Pulmonary artery endothelial cell (primary cell): Measurements from ENCODE around the gene MON1A. TPM values are rescaled to one million over a fixed set of nuclear protein-coding genes. Genes with fewer than 3 reads are reported as not detected.
A peak's percentile ranks its signal among the peaks of the same experiment; 100 is the strongest.
"Not testable (repeated sequence)": the region's sequence is repeated elsewhere in the genome, so short reads cannot be mapped to it uniquely, and the experiment has no call there.

Source experiments
- DNase-seq: peaks from one replicate; pipeline ENCODE4 v3.0.0-alpha.2; 2011; ENCODE audit warnings: low read depth, low spot score
- total RNA-seq: library from RNA; depleted of rRNA; stranded (reverse); fragments of >200 nt; gene quantifications from 2 replicates; pipeline ENCODE4 v1.2.3, GENCODE V29; 2014

The MON1A gene, protein sequence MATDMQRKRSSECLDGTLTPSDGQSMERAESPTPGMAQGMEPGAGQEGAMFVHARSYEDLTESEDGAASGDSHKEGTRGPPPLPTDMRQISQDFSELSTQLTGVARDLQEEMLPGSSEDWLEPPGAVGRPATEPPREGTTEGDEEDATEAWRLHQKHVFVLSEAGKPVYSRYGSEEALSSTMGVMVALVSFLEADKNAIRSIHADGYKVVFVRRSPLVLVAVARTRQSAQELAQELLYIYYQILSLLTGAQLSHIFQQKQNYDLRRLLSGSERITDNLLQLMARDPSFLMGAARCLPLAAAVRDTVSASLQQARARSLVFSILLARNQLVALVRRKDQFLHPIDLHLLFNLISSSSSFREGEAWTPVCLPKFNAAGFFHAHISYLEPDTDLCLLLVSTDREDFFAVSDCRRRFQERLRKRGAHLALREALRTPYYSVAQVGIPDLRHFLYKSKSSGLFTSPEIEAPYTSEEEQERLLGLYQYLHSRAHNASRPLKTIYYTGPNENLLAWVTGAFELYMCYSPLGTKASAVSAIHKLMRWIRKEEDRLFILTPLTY
- 15.4 and 27.8 TPM in 2 replicates for total RNA-seq

DNA sequence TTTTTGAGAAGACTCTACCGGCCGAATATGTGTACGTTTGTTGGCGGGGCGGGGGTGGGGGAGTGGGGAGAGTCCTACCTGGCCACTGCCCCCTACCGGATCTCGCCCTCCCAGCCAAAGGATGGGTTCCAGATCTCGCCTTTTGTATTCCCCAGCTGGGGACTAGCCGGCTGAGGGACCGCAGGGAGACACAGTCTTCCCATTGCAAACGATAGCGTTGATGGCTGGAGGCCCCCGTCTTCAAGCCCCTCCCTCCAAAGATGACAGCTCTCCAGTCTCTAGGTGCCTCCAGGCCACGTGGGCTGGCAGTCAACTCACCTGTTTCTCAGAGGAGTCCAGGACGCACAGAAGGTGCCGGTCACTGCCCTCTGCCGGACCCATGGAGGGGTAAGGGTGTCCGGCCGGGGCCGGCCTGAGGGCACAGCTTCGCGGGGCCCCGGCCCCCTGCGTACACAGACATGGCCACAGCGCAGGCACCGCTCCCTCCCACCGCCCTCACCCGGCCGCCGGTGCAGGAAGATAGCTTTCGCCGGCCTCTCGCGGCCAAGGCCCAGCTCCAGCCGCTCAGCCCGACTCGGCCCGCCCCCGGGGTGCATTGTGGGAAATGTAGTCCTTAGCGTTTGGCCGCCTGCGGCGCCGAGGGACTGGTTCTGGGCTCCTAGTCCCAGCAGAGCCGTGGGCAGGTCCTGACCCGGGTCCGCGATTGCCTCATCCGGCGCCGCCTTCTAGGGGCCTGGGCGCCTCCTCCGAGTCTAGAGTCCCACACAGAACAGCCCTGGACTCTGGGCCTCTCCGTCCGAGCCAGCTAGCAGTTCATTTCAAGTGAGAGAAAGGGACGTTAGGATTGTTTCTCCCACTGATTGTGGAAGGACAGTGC lies at the start of gene MON1A:
TSS of gene MON1A (minus strand) at position 521 of the 877 bp plus-strand sequence. CDS start 16,465 bp downstream, outside the sequence.
- DNase-seq, result peak; percentile 55

DNA sequence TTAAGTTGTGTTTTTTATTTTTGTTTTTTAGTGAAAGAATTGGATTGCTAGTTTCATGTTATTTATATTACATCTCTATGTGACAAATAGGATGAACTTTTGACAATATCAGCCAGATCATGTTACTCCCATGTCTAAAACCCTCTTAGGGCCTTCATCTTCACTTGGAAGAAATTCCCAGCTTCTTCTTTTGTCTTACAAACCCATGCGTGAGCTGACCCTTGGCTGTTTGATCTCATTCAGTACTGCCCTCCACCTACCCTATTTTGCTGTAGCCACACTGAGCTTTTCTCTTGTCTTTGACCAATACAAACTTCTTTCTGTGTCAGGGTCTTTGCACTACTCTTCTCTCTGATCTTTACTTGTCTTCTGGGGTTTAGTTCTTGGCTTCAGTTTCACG lies 47.3 kb upstream of the MON1A start:
- DNase-seq, result no peak

DNA sequence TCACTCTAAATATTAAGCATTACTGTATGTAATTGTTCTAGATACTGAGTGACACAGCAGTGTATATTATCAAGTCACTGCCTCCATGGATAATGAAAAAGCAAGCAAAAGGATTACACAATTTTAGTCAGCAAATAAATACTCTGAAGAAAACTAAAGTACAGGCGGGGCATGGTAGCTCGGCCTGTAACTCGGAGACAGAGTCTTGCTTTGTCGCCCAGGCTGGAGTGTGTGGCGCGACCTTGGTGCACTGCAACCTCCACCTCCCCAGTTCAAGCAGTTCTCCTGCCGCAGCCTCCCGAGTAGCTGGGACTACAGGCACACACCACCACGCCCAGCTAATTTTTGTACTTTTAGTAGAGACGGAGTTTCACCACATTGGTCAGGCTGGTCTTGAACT lies 43.0 kb upstream of the MON1A start:
- DNase-seq, result no peak

DNA sequence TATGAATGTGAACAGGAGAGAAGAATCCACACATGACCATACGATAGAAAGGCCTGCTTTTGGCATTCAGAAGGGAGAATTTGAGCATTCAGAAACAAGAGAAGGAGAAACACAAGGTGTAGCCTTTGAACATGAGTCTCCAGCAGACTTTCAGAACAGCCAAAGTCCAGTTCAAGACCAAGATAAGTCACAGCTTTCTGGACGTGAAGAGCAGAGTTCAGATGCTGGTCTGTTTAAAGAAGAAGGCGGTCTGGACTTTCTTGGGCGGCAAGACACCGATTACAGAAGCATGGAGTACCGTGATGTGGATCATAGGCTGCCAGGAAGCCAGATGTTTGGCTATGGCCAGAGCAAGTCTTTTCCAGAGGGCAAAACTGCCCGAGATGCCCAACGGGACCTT lies 38.7 kb upstream of the MON1A start:
- no peak for DNase-seq

DNA sequence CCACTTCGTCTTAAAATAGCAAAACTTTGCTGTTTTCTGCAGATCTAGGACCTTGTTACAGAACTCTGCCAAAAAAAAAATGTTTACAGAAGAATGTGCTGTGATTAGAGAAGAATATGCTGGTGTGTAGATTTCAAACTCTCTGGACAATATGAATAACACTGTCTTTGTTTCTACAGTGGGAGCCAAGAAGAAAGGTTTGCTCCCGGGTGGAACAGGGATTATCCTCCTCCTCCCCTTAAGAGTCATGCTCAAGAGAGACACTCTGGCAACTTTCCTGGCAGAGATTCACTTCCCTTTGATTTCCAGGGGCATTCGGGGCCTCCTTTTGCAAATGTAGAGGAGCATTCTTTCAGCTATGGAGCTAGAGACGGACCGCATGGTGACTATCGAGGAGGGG lies 37.7 kb upstream of the MON1A start:
- no peak for DNase-seq

DNA sequence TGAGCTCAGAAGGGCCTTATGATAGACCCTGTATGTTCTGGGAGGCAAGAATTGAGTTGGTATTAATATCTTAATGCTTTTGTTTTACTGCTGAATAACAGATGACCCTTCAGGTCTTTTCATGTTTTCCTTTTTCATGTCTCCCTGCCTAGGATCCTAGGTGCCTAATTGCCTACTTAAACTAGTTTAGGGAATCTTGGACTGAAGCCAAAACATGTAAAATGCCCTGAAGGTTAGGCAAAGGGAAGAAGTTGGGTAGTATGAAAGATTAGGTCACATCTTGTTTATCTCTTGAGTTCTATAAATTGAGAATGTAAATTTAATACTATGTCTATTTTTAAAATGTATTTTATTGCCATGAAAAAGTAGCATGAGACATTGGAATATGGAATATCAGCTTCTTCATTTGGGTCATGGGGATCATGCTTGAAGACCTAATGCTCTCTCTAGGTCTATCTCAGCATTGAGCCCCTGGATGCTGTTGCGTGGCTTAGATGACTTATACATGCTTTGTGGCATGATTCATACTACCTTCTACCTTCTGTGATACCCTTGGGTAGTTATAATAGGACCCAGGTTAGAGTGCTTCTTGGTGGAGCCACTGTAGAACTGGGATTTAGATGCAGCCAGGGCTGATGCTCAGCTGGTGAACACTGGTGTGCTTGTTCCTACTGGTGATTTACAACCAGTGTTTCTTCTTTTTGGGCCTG lies 36.8 kb upstream of the MON1A start:
- no peak for DNase-seq

DNA sequence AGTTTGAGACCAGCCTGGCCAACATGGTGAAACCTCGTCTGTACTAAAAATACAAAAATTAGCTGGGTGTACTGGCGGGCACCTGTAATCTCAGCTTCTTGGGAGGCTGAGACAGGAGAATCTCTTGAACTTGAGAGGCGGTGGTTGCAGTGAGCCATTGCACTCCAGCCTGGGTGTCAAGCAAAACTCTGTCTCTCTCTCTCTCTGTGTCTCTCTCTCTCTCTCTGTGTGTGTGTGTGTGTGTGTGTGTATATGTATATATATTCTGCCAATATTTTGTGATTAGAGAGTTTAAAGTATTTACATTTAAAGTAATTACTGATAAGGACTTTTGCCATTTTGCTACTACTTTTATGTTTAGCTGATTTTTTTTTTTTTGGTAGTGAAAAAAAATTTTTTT lies 26.0 kb upstream of the MON1A start:
- no peak for DNase-seq

DNA sequence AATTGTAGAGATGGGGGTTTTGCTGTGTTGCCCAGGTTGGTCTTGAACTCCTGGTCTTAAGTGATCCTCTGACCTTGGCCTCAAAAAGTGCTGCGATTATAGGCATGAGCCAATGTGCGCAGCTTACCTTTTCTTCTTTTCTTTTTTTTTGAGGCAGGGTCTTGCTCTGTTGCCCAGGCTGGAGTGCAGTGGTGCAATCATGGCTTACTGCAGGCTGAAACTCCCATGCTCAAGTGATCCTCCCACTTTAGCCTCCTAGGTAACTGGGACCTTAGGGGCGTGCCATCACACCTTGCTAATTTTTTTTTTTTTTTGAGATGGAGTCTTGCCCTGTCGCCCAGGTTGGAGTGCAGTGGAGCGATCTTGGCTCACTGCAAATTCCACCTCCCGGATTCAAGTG lies 23.3 kb upstream of the MON1A start:
- no peak for DNase-seq

DNA sequence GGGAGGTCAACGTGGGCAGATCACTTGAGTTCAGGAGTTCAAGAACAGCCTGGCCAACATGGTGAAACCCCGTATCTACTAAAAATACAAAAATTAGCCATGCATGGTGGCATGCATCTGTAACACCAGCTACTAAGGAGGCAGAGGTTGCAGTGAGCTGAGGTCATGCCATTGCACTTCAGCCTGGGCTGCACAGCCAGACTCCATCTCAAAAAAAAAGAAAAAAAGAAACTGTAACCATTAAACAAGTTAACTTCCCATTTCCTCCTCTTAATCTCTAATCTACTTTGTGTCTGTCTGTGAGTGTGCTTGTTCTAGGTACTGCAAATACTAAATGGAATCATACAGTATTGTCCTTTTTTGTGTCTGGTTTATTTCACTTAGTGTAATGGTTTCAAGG lies 13.0 kb upstream of the MON1A start:
- DNase-seq, result no peak

DNA sequence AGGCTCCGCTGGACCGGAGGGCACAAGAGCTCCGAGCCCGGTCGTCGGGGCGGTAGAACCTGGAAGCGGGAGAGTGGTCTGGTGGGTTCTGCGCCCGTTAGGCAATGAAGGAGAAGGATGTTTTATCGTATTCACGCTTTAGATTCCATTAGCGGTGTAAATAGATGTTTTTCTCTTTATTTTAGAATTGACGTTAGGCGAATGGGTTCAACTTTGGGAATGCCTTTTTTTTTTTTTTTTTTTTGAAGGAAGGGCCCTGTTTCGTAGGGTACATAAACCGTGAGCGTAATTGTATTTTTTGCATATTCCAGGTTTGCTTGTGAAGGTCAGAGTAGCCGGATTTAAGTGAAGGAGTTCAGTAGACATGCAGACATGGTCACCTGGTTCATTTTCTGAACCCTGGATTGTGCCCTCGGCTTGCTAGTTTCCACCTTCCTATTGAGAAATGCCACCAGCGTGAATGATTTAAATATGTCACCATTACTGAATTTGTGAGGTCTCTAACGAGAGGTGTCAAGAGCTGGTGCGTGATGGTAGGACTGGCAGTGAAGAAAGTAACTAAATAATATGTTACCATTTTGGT lies 11.1 kb upstream of the MON1A start:
- DNase-seq, result no peak

DNA sequence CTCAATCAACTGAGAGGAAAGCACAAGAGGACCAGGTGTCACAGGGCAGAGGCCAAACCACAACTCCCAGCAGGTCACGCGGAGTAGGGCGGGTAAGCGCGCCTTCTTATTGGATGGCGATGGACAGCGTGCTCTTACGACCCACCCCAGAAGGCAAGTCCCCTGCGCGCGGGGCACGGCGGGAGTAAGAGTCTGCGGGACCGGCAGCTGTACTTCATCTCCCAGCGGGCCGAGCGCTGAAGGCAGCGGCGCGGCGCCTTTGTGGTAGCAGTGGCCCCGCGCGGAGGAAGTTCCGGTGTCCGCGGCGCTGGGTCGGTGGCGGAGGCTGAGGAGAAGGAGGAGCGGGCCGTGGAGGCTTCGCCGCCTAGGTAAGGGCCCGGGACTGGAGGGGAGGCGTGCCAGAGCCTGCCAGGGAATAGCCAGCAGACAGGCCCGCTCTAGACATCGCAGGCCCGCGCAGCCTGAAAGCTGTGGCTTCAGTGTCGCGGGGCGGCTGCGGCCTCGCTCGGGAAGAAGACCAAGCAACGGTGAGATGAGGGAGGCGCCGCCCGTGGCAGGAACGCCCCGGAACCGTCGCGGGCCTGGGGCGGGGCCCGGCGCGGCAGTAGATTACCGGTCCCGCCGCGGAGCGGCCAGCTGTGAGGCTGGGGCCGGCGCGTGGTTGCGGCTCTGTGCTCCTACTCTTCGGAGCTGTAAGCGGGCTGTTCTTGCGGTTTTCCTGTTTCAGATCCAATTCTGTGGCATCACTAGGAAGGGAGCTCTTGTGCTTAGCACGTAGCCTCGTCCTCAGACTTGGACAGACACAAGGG lies 10.5 kb upstream of the MON1A start, which contains the start of gene RBM6:
TSS of gene RBM6 (plus strand) at position 293 of the 809 bp plus-strand sequence. CDS start 22,492 bp downstream, outside the sequence.
- peak; percentile 94 for DNase-seq

DNA sequence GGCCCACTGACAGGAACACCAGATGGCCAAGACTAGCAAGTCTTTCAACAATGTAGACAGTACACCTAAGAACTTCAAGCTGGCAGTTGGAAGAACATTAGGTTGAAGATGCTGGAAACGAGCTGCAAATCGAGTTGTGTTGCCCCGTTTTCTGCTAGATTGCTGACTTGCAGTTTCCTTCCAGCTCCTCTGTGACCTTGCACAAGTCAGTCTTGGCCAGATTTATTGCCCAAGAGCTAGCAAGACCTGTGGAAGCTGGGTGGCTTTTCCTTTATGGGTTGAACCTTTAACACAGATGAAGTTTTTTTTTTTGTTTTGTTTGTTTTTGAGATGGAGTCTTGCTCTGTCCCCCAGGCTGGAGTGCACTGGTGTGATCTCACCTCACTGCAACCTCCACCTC lies 7.5 kb upstream of the MON1A start:
- DNase-seq, result no peak

DNA sequence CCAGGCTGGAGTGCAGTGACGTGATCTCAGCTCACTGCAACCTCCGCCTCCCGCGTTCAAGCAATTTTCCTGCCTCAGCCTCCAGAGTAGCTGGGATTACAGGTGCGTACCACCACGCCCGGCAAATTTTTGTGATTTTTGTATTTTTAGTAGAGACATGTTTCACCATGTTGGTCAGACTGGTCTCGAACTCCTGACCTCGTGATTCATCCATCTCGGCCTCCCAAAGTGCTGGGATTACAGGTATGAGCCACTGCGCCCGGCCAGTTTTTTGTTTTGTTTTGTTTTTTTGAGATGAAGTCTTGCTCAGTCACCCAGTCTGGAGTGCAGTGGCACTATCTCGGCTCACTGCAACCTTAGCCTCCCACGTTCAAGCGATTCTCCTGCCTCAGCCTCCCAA lies 2.7 kb upstream of the MON1A start:
- not testable (repeated sequence) for DNase-seq

DNA sequence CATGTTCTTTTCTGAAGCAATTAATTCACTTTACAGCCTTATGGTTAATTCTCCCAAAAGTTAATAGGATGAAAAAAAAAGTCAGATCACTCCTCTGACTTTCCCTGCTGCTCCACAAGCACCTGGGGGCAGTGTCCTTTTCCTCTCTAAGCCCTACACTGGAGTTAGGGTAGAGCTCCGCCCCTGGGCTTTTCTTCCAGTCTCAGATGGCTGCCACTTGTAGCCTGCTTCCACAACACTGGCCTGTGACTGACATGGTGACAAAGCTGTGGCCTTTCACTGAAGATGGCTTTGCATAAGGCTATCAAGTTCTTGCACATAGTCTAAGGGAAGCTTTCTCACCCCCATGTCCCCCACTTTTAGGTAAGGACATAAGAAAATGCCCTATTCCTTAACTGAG lies 1.3 kb upstream of the MON1A start:
- DNase-seq, result no peak

DNA sequence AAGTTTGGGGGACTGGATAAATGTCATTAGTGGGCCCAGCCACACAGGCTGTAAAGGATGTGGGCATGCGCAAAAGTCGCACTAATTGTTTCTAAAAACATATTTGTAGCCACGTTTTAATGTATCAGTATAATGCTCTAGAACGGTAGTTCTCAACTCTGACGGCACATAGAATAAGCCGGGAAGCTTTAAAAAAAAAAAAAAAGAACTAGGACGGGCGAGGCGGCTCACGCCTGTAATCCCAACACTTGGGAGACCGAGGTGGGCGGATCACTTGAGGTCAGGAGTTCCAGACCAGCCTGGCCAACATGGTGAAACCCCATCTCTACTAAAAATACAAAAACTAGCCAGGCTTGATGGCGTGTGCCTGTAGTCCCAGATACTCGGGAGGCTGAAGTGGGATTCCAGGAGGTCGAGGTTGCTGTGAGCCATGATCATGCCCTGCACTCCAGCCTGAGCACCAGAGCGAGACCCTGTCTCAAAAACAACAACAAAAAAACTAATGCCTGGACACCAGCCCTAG lies 618 bp upstream of the MON1A start:
- no peak for DNase-seq

DNA sequence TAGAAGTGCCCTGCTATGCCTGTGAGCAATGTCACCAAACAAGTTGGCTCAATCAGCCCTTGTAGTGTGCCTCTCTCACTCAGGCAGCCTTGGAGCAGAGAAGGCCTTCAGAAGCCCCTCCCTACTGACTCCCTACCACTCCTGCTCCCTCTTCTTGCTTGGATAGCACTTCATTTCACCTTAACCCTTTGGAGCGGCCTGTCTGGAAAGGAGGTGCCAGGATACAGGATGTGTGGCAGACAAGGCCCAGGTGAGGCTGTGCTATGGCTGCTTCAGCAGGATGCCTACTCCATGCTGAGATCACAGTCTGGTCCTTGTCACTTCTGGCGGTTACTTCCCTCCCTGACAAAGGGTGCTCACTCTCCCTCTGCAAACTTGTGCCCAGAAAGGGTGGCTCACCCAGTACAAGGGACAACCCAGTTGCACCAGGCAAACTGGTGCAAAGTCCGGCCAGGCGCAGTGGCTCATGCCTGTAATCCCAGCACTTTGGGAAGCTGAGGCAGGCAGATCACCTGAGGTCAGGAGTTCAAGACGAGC lies 1.1 kb downstream of the MON1A start:
- no peak for DNase-seq

DNA sequence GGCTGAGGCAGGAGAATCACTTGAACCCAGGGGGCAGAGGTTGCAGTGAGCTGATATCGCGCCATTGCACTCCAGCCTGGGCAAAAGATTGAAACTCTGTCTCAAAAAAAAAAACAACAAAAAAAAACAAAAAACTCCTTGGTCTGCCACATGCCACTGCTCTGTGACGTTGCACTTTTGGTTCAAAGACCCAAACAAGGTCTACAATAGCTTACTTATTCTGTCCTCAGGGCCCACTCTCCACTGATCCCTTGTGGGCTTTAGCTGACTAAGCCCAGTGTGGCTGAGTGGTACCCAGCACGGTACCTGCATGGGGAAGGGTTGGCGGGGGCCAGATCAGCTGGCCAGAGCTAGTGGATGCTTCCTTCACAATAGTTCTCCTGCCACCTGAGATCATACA lies 1.8 kb downstream of the MON1A start:
- no peak for DNase-seq

DNA sequence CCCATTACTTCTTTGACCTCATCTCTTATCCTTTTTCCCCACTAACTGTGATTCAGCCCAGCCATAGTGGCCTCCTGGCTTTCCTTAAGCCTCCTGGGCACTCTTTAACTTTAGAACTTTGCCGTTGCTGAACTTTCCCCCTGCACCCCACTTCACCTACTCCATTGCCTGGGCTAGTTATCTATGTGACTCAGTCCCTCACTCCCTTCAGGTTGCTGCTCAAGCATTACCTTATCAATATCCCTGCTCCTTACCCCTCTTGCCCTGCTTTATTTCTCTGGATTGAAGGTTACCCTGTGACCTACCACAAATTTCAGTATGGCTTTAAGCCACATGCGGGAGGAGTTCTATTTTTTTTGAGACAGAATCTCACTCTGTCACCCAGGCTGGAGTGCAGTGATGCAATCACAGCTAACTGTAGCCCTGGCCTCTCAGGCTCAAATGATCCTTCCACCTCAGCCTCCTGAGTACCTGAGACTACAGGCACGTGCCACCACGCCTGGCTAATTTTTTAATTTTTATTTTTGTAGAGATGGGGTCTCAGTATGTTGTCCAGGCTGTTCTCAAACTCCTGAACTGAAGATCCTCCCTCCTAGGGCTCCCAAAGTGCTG lies 3.4 kb downstream of the MON1A start:
- DNase-seq, result no peak

DNA sequence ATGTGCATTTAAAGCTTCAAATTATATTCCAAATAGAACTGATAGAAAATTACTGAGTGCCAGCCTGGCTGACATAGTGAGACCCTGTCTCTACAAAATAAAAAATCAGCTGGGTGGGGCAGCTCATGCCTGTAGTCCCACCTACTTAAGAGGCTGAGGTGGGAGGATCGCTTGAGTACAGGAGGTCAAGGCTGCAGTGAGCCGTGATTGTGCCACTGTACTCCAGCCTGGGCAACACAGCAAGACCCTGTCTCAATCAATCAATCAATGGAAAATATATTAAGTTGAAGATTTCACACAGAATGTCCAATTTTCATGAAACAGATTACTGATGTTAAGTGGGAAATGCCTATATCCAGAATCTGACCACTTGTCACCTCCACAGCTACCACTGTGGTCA lies 4.1 kb downstream of the MON1A start:
- no peak for DNase-seq
